OCI-LY1 (cell line): ENCODE measurements around the gene FRMD5.

ENCODE experiments used
- EZH2 ChIP-seq: fragments of 200-600 bp; sonication (generic), shearing (Covaris generic); IDR thresholded peaks from 2 replicates; pipeline ENCODE4 v1.8.0; 2017; ENCODE audit warnings: borderline replicate concordance, mixed run types, mild to moderate bottlenecking, antibody characterized with exemption, low read length, moderate library complexity, mixed read lengths
- TF ChIP-seq, protein P1 (sequence below): fragments of 200-600 bp; sonication (generic), shearing (Covaris generic); IDR thresholded peaks from 2 replicates; pipeline ENCODE4 v1.5.1; 2017; ENCODE audit warnings: mild to moderate bottlenecking, antibody characterized with exemption, low read length, moderate library complexity, mixed read lengths

- TF ChIP-seq, protein P1, sequence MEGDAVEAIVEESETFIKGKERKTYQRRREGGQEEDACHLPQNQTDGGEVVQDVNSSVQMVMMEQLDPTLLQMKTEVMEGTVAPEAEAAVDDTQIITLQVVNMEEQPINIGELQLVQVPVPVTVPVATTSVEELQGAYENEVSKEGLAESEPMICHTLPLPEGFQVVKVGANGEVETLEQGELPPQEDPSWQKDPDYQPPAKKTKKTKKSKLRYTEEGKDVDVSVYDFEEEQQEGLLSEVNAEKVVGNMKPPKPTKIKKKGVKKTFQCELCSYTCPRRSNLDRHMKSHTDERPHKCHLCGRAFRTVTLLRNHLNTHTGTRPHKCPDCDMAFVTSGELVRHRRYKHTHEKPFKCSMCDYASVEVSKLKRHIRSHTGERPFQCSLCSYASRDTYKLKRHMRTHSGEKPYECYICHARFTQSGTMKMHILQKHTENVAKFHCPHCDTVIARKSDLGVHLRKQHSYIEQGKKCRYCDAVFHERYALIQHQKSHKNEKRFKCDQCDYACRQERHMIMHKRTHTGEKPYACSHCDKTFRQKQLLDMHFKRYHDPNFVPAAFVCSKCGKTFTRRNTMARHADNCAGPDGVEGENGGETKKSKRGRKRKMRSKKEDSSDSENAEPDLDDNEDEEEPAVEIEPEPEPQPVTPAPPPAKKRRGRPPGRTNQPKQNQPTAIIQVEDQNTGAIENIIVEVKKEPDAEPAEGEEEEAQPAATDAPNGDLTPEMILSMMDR: no peak
- TF ChIP-seq EZH2: no peak
These were observed 335.5 kb downstream of the FRMD5 start for GRCh38 chr15:43859546-43859945.
